HG03175 (cell line): ENCODE results near the gene SLC35F3.

Experiments used
- ATAC-seq: cut with Tn5 transposase; IDR thresholded peaks from one replicate; pipeline ENCODE4 v1.9.1; 2021; ENCODE audit warnings: mild to moderate bottlenecking, moderate library complexity; ENCODE audit not compliant: unreplicated experiment

The SLC35F3 gene

GRCh38 chr1:233971753-233972152 is 67.3 kb downstream of the SLC35F3 start:
- no peak for ATAC-seq

- no peak for ATAC-seq
Measured at GRCh38 chr1:233972563-233972950, 68.1 kb downstream of the SLC35F3 start.

GRCh38 chr1:233972951-233973635 is 68.6 kb downstream of the SLC35F3 start:
- ATAC-seq: no peak

GRCh38 chr1:233975486-233975885 is 71.0 kb downstream of the SLC35F3 start:
- no peak for ATAC-seq

GRCh38 chr1:233981042-233981675 is 76.7 kb downstream of the SLC35F3 start:
- ATAC-seq: no peak

- ATAC-seq: no peak
Measured at GRCh38 chr1:233982827-233983518, 78.5 kb downstream of the SLC35F3 start.

- no peak for ATAC-seq
Measured at GRCh38 chr1:233983811-233984210, 79.3 kb downstream of the SLC35F3 start.

GRCh38 chr1:233988963-233989696 is 84.7 kb downstream of the SLC35F3 start:
- no peak for ATAC-seq

- ATAC-seq: no peak
Measured at GRCh38 chr1:233990486-233990885, 86.0 kb downstream of the SLC35F3 start.

- ATAC-seq: peak; percentile 73
Measured at GRCh38 chr1:233993651-233994050, 89.2 kb downstream of the SLC35F3 start.

- no peak for ATAC-seq
Measured at GRCh38 chr1:233994112-233994511, 89.6 kb downstream of the SLC35F3 start.

GRCh38 chr1:233998456-233998855 is 94.0 kb downstream of the SLC35F3 start:
- no peak for ATAC-seq

GRCh38 chr1:233998891-233999290 is 94.4 kb downstream of the SLC35F3 start:
- ATAC-seq: no peak

- ATAC-seq: no peak
Measured at GRCh38 chr1:234000557-234001041, 96.1 kb downstream of the SLC35F3 start.

GRCh38 chr1:234001817-234002216 is 97.3 kb downstream of the SLC35F3 start:
- ATAC-seq: no peak

GRCh38 chr1:234004591-234004990 is 100.1 kb downstream of the SLC35F3 start:
- no peak for ATAC-seq

GRCh38 chr1:234007684-234008083 is 103.2 kb downstream of the SLC35F3 start:
- no peak for ATAC-seq

- ATAC-seq: no peak
Measured at GRCh38 chr1:234008591-234008990, 104.1 kb downstream of the SLC35F3 start.

GRCh38 chr1:234009668-234010067 is 105.2 kb downstream of the SLC35F3 start:
- ATAC-seq: no peak

GRCh38 chr1:234014208-234014607 is 109.7 kb downstream of the SLC35F3 start:
- ATAC-seq: no peak

GRCh38 chr1:234018816-234019215 is 114.3 kb downstream of the SLC35F3 start:
- ATAC-seq: no peak
